Left kidney (tissue), 8 donors: ENCODE measurements around the gene INVS. TPM values are rescaled to one million over a fixed set of nuclear protein-coding genes. Genes with fewer than 3 reads are reported as not detected.
"Not testable (repeated sequence)": the region's sequence is repeated elsewhere in the genome, so short reads cannot be mapped to it uniquely, and the experiment has no call there.

Source experiments
- DNase-seq: peaks from one replicate; pipeline ENCODE4 v3.0.0-alpha.2; 2013
- long read RNA-seq, 8 donors: transcript quantifications; one replicate each; lab custom pipeline, GENCODE V29; 2026
- polyA plus RNA-seq: library from polyadenylated mRNA; unstranded; fragments of 120-200 nt; gene quantifications from one replicate; pipeline ENCODE4 v1.2.1, GENCODE V29; 2013; ENCODE audit not compliant: insufficient read length

Gene INVS
- polyA plus RNA-seq, result 28.9 TPM
- long read RNA-seq, donor 1, partial matches to known transcripts, result 34 of 51 reads
- long read RNA-seq, donor 1, other reads (novel, unspliced or antisense), result 16 of 51 reads
- long read RNA-seq, donor 2, partial matches to known transcripts, result 0 of 1 reads
- long read RNA-seq, donor 2, other reads (novel, unspliced or antisense), result 0 of 1 reads
- long read RNA-seq, donor 3, partial matches to known transcripts, result 41 of 49 reads
- long read RNA-seq, donor 3, other reads (novel, unspliced or antisense), result 7 of 49 reads
- long read RNA-seq, donor 4, result 0 reads
- long read RNA-seq, donor 5, partial matches to known transcripts, result 14 of 41 reads
- long read RNA-seq, donor 5, other reads (novel, unspliced or antisense), result 27 of 41 reads
- long read RNA-seq, donor 6, partial matches to known transcripts, result 0 of 2 reads
- long read RNA-seq, donor 6, other reads (novel, unspliced or antisense), result 0 of 2 reads
- long read RNA-seq, donor 7, partial matches to known transcripts, result 11 of 57 reads
- long read RNA-seq, donor 7, other reads (novel, unspliced or antisense), result 45 of 57 reads
- long read RNA-seq, donor 8, partial matches to known transcripts, result 0 of 1 reads
- long read RNA-seq, donor 8, other reads (novel, unspliced or antisense), result 0 of 1 reads

DNA sequence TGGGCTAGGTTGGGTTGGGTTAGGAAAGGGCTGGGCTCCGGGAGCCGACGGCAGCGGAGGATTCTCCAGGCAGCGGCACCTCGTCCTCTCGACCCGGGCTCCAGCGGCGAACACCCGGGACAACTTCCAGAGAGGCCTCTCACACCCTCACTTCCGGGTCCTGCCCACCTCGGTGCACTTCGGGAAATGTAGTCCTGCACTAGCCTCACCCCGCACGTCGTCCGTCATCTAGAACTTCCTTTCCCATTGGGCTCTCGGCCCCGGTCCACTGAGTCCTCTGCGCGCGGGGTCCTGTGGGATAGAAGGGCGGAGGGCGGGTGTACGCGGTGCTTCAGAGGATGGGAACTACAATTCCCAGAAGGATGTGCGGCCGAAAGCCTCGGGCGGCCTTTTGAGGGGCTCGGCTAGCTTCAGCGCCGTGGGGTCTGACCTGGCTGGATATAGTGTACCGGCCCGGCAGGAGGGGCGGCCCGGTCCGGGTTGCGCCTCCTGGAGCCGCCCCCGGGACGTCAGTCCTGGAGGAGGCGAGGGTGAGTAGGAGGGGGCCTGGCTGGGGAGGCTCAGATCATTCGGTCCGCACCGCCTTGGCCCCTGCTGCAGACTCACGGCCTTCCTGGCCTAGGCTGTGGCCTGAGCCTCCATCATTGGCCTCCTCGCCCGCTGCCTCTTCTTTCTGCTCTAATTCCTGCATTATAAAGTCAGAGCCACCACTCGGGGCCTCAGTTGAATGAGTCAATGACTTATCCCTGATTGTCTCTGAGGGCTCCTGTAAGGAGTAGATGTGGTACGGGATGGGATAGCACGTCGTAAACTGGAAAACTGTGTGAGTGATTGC is at the start of gene INVS, which contains the start of gene ERP44:
Gene INVS, plus strand, starts transcription at position 357 of the 835 bp plus-strand sequence. CDS start 5,279 bp downstream, outside the sequence.
Gene ERP44, minus strand, starts transcription at position 114 of the 835 bp plus-strand sequence. CDS start 160 bp downstream, outside the sequence.
- DNase-seq, result peak; percentile 99

- no peak for DNase-seq
These were observed 49.5 kb upstream of the INVS start for GRCh38 chr9:100049551-100049950.

DNA sequence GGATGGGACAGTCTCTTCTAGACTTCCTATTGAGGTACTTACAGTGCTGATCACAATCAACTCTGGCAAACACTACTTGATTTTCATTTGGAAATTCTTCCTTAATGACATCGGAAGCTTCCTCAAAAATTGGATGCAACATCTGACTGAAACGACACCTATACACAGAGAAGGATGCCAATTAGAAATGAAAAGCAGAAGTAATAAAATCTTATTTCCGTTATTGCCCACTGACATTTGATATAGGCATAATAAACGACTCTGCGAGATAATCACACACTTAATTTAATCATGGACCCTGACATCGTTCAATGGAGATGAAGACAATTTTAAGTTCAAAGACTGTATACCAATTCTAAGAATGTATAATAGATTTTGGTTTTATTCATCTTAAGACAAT is 46.7 kb upstream of the INVS start:
- no peak for DNase-seq

DNA sequence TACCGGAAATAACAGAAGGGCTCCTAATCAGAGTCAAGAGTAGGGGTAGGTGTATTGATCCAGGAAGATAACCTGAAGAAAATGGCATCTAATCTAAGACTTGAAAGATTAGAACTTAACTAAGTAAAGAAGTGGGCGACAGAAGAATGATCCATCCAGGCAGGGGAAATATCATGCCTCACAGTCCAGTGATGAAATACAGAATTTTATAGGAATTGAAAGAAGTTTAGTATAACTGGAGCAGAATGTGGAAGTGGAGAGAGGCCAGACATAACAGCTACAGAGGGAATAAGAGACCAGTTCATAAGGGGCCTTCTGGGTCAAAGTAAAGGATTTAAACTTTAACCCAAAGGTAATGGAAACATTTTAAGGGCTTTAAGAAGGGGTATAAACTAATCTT is 42.5 kb upstream of the INVS start:
- no peak for DNase-seq

DNA sequence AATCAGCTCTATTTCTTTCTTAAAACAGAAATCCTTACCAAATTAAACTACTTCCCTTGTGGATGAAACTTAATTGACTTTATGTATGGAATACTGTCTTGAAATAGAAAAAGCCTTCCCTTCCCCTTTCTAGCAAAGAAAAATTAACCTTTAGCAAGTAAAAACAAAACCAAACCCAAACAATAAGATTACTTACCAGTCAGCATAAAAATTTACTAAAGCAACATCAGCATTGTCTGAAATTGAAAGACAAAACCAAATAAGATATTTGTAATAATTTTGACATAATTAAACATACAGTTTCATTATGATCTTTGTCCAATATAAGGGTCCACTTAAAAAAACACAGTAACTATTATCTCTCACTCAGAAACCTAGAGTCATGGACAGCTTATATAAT is 41.4 kb upstream of the INVS start:
- no peak for DNase-seq

- no peak for DNase-seq
These were observed 40.1 kb upstream of the INVS start for GRCh38 chr9:100058699-100059579.

DNA sequence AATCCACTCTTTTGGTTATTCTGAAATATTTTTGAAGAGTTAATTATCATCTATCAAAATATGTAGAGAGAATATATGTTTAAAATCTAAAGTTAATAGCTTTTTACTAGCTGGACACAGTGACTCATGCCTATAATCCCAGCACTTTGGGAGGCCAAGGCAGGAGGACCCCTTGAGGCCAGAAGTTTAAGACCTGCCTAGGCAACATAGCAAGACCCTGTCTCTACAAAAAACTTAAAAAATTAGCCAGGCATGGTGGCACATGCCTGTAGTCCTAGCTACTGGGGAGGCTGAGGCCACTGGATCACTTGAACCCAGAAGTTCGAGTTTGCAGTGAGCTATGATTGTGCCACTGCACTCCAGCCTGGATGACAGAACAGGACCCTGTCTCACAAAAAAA is 36.4 kb upstream of the INVS start:
- DNase-seq, result not testable (repeated sequence)

DNA sequence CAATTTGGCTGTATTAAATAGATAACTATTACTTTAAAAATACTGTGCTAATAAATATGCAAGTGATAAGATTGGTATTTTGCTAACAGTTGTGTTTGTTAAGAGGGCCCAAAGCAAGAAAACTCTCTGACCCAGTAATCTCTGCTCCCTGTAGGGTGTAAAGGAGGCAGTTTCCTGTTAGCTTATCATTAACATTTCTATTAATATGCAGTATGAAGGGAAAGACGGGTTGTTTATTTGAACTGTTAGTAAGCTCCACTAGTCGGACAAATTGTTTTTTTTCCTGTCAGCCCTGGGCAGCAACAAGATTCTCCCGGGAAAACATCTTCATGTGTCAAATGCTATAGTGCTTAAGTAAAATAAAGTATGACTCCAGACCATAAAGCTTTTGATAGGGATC is 35.9 kb upstream of the INVS start:
- DNase-seq, result no peak

GRCh38 chr9:100064872-100065581 is 34.0 kb upstream of the INVS start:
- DNase-seq, result no peak

DNA sequence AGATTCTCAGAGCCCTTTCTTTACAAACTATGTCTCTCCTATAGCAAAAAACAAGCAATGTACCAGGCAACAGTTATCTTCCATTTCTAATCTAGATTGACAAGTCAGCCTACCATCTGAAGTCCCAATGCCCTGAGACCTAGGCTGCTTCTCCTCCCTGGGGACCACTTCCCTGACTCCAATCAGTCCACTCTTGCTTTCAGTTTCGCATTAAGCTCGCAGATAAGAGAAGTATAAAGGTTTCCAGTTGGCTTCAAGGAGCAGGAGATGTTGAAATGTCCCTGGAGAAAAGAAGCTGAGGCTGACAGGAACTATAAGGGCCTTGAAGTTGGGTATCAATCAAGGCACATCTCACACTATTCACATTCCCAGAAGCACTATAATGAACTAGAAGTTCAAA is 32.5 kb upstream of the INVS start:
- DNase-seq, result no peak

- not testable (repeated sequence) for DNase-seq
These were observed 31.1 kb upstream of the INVS start for GRCh38 chr9:100067990-100068389.

DNA sequence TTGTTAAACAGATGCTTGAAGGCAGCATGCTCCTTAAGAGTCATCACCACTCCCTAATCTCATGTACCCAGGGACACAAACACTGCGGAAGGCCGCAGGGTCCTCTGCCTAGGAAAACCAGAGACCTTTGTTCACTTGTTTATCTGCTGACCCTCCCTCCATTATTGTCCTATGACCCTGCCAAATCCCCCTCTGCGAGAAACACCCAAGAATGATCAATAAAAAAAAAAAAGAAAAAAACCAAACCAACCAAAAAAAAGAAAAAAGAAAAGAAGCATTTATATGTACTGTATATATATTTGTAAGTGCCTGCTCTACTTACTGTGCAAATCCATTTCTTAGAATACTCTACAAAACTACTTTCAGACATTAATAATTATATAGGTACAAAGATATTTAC is 30.0 kb upstream of the INVS start:
- DNase-seq, result not testable (repeated sequence)

GRCh38 chr9:100070104-100071041 is 28.7 kb upstream of the INVS start:
- no peak for DNase-seq

GRCh38 chr9:100071271-100071670 is 27.8 kb upstream of the INVS start:
- DNase-seq, result no peak

DNA sequence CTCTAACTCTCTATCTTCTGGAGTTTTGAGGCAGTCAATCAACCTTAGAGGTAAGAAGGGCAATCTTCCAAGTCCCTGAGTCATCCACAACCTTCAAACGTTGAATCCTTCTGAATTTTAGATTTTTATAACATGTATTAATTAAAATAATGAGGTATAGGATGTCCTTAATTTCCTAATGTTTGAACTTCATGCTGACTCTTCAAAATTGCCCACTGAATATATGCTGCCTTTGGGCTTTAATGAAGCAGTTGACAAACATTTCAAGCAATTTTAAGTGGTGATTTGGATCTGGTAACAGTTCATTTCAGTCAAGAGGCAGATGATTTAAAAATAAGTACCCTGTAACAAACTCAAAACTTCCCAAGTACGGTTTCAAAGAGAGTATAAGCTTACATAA is 26.2 kb upstream of the INVS start:
- no peak for DNase-seq

GRCh38 chr9:100074093-100074492 is 24.9 kb upstream of the INVS start:
- no peak for DNase-seq

DNA sequence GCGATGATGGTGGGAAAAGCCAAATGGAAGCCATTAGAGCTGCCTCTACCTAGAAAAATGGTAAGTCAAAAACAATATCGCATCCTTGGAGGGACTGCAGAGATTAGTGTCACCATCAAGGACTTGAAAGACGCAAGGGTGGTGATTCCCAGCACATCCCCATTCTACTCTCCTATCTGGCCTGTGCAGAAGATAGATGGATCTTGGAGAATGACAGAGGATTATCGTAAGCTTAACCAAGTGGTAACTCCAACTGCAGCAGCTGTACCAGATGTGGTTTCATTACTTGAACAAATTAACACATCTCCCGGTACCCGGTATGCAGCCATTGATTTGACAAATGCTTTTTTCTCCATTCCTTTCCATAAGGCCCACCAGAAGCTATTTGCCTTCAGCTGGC is 24.1 kb upstream of the INVS start:
- no peak for DNase-seq

DNA sequence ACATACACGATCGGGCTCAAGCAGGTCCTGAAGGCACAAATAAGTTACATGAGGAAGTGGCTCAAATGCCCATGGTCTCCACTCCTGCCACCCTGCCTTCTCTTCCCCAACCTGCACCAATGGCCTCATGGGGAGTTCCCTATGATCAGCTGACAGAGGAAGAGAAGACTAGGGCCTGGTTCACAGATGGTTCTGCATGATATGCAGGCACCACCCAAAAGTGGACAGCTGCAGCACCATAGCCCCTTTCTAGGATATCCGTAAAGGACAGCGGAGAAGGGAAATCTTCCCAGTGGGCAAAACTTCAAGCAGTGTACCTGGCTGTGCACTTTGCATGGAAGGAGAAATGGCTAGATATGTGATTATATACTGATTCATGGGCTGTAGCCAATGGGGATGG is 22.8 kb upstream of the INVS start:
- not testable (repeated sequence) for DNase-seq

GRCh38 chr9:100082782-100083181 is 16.3 kb upstream of the INVS start:
- DNase-seq, result no peak
